GM19328 (cell line): ENCODE results near the gene HOXC13.

Source experiments
- ATAC-seq: cut with Tn5 transposase; IDR thresholded peaks from one replicate; pipeline ENCODE4 v1.9.1; 2021; ENCODE audit warnings: mild to moderate bottlenecking, moderate library complexity; ENCODE audit not compliant: unreplicated experiment

Gene HOXC13

GRCh38 chr12:53938326-53939140, at the start of gene HOXC13:
HOXC13 (plus strand) TSS chr12:53938831; CDS start chr12:53938907, 76 bp downstream.
- ATAC-seq, result no peak

- ATAC-seq, result no peak
These were observed 48.5 kb upstream of the HOXC13 start for GRCh38 chr12:53890081-53890480.

- no peak for ATAC-seq
These were observed 45.8 kb upstream of the HOXC13 start for GRCh38 chr12:53892762-53893395.

GRCh38 chr12:53899230-53899629, 39.4 kb upstream of the HOXC13 start:
- ATAC-seq, result no peak

GRCh38 chr12:53907103-53907502, 31.5 kb upstream of the HOXC13 start:
- no peak for ATAC-seq

- ATAC-seq, result no peak
These were observed 21.6 kb upstream of the HOXC13 start for GRCh38 chr12:53916788-53917655.

GRCh38 chr12:53924521-53925405, 13.9 kb upstream of the HOXC13 start:
- no peak for ATAC-seq

GRCh38 chr12:53927220-53928029, 11.2 kb upstream of the HOXC13 start:
- no peak for ATAC-seq

- ATAC-seq, result no peak
These were observed 10.4 kb upstream of the HOXC13 start for GRCh38 chr12:53928054-53928835.

- ATAC-seq, result no peak
These were observed 9.1 kb upstream of the HOXC13 start for GRCh38 chr12:53929527-53929926.

GRCh38 chr12:53930591-53931255, 7.9 kb upstream of the HOXC13 start:
- ATAC-seq, result no peak

- no peak for ATAC-seq
These were observed 6.6 kb upstream of the HOXC13 start for GRCh38 chr12:53931844-53932581.

GRCh38 chr12:53932915-53933314, 5.7 kb upstream of the HOXC13 start:
- no peak for ATAC-seq

- no peak for ATAC-seq
These were observed 3.0 kb upstream of the HOXC13 start for GRCh38 chr12:53935383-53936341.

- no peak for ATAC-seq
These were observed 1.5 kb upstream of the HOXC13 start for GRCh38 chr12:53937099-53937498.

GRCh38 chr12:53937596-53938325, 870 bp upstream of the HOXC13 start:
- ATAC-seq, result no peak
